Tibial nerve (tissue), 4 donors: Measurements from ENCODE around the gene GOPC.

Experiments
- CTCF ChIP-seq, 5 experiments: fragments of 200-600 bp in 3 of 5; fragments of 450-650 bp in 2 of 5; sonication (generic) in 3 of 5; IDR thresholded peaks; one replicate each; pipeline ENCODE4 v1.5.1; 2016 to 2019; ENCODE audit warnings: antibody characterized with exemption in 5 of 5, mild to moderate bottlenecking in 3 of 5, moderate library complexity in 2 of 5
- EP300 ChIP-seq, 2 donors: sonication (generic); formaldehyde crosslinking; IDR thresholded peaks; one replicate each; pipeline ENCODE4 v1.6.1; 2017; ENCODE audit warnings: antibody characterized with exemption in 2 of 2, mild to moderate bottlenecking in 1 of 2
- POLR2A ChIP-seq, 2 donors: fragments of 450-650 bp; IDR thresholded peaks; one replicate each; pipeline ENCODE4 v1.6.1; 2017; ENCODE audit warnings: antibody characterized with exemption in 2 of 2, mild to moderate bottlenecking in 2 of 2, moderate library complexity in 2 of 2

GRCh38 chr6:117602899-117603588 is 733 bp upstream of the GOPC start:
- TF ChIP-seq POLR2A (IDR thresholded peaks at IDR 0.05) (no peak), CTCF (IDR thresholded peaks at IDR 0.05) (no peak), EP300 (IDR thresholded peaks at IDR 0.05) (no peak)
